ENCODE measurements around the gene GABRD. TPM values are rescaled to one million over a fixed set of nuclear protein-coding genes. Genes with fewer than 3 reads are reported as not detected.

The GABRD gene
- total and polyA plus RNA-seq, 2 donors (not counting 3 experiments of a cell fraction or from before 2014, with no cell fraction given) = not detected

DNA sequence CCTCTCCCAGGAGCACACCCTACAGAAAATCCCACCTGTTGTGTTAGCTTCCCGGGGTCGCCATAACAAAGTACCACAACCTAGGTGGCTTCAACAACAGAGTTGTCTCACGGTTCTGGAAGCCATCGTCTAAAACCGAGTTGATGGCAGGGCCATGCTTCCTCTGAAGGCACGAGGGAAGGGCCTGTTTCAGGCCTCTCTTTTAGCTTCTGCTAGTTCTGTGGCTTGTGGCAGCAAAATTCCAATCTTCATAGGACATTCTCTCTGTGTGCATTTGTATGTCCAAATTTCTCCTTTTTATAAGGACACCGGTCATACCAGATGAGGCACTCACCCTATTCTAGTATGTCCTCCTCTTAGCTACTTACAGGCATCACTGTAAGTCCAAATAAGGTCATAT is 18.7 kb upstream of the GABRD start:
- Histone ChIP-seq H3K9me1 (replicated peaks; ENCODE audit: control insufficient read depth, extremely low read depth, insufficient read depth, low read length) (no peaks in the 10 kb centered on the region), H3K36me3 (ENCODE audit: control insufficient read depth in 2 of 2, extremely low read depth in 1 of 2, insufficient read depth in 2 of 2, low read length in 2 of 2) (no peaks in the 10 kb centered on the region), H3K9ac (replicated peaks; ENCODE audit: extremely low read depth, insufficient read depth, low read length) (no peak overlapping the region), H3K27me3 (ENCODE audit: control insufficient read depth in 2 of 2, insufficient read depth in 2 of 2, low read length in 2 of 2) (peaks cover 5 to 17% of the 10 kb centered on the region in 2 experiments), H4K20me1 (replicated peaks; ENCODE audit: control insufficient read depth, extremely low read depth, insufficient read depth, low read length) (no peaks in the 10 kb centered on the region), H3K4me3 (replicated peaks in 1 of 3; ENCODE audit: insufficient read depth in 1 of 3, low read depth in 1 of 3, low read length in 3 of 3) (no peak overlapping the region), H3K79me2 (ENCODE audit: control insufficient read depth, insufficient read depth, low read length) (no peaks in the 10 kb centered on the region), H3K4me2 (ENCODE audit: insufficient read depth, low read length) (no peak overlapping the region), H3K9me3 (replicated peaks; ENCODE audit: control insufficient read depth, insufficient read depth, low read length) (no peaks in the 10 kb centered on the region), H2AFZ (ENCODE audit: low read depth, low read length) (no peak overlapping the region), H3K27ac (ENCODE audit: insufficient read depth, low read depth, low read length) (no peak overlapping the region), H3K4me1 (ENCODE audit: control insufficient read depth, extremely low read depth, insufficient read depth, low read length) (no peaks in the 10 kb centered on the region)
- CTCF ChIA-PET = no interaction called here
- no TSS peak for BruUV-seq (replicated peaks)
- POLR2A ChIA-PET = no interaction called here
- no peak for DNase-seq (ENCODE audit: low read depth, low spot score)
- FAIRE-seq = no peak
- dilution Hi-C loops (cut with MboI; ENCODE audit: extremely low pct_ligation_motif_present, low sequenced_read_pairs) (no loop called here), intact Hi-C loops (cut with micrococcal nuclease) (no loop called here)
- no peak for TF ChIP-seq JUN (IDR thresholded peaks at IDR 0.05; ENCODE audit: borderline replicate concordance, insufficient read depth, insufficient read length, low read depth)
- TF ChIP-seq POLR2AphosphoS5 (IDR thresholded peaks at IDR 0.05; ENCODE audit: insufficient read depth, low read depth, low read length) = no peak
- TF ChIP-seq EZH2 (IDR thresholded peaks at IDR 0.05; ENCODE audit: borderline replicate concordance, low read depth, low read length, severe bottlenecking) = no peak
- TF ChIP-seq FOS (IDR thresholded peaks at IDR 0.05; ENCODE audit: borderline replicate concordance, insufficient read depth, low read length) = no peak
- TF ChIP-seq, protein P1, sequence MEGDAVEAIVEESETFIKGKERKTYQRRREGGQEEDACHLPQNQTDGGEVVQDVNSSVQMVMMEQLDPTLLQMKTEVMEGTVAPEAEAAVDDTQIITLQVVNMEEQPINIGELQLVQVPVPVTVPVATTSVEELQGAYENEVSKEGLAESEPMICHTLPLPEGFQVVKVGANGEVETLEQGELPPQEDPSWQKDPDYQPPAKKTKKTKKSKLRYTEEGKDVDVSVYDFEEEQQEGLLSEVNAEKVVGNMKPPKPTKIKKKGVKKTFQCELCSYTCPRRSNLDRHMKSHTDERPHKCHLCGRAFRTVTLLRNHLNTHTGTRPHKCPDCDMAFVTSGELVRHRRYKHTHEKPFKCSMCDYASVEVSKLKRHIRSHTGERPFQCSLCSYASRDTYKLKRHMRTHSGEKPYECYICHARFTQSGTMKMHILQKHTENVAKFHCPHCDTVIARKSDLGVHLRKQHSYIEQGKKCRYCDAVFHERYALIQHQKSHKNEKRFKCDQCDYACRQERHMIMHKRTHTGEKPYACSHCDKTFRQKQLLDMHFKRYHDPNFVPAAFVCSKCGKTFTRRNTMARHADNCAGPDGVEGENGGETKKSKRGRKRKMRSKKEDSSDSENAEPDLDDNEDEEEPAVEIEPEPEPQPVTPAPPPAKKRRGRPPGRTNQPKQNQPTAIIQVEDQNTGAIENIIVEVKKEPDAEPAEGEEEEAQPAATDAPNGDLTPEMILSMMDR (IDR thresholded peaks at IDR 0.05; ENCODE audit: extremely low read depth in 1 of 2, insufficient read depth in 1 of 2, low read depth in 1 of 2, low read length in 2 of 2) = no peak
- no peak for TF ChIP-seq POLR2A (IDR thresholded peaks at IDR 0.05; ENCODE audit: low read depth, low read length)
- TF ChIP-seq GATA2 (IDR thresholded peaks at IDR 0.05; ENCODE audit: insufficient read depth, insufficient read length, low read depth, low read length) = no peak
- TF ChIP-seq, protein P2, sequence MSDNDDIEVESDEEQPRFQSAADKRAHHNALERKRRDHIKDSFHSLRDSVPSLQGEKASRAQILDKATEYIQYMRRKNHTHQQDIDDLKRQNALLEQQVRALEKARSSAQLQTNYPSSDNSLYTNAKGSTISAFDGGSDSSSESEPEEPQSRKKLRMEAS (IDR thresholded peaks at IDR 0.05; ENCODE audit: insufficient read depth, insufficient read length) = no peak
- TF ChIP-seq MYC (IDR thresholded peaks at IDR 0.05; ENCODE audit: low read depth, low read length) = no peak

Data from endothelial cell of umbilical vein (primary cell).